G401.6 (cell line): ENCODE data around the gene BACH2.
"Not testable (repeated sequence)": the region's sequence is repeated elsewhere in the genome, so short reads cannot be mapped to it uniquely, and the experiment has no call there.

Experiments used
- FAIRE-seq: peaks from 2 replicates; lab custom pipeline; 2012; peaks lifted over from hg19 to GRCh38; lab: Jason Lieb, UNC

The BACH2 gene

DNA sequence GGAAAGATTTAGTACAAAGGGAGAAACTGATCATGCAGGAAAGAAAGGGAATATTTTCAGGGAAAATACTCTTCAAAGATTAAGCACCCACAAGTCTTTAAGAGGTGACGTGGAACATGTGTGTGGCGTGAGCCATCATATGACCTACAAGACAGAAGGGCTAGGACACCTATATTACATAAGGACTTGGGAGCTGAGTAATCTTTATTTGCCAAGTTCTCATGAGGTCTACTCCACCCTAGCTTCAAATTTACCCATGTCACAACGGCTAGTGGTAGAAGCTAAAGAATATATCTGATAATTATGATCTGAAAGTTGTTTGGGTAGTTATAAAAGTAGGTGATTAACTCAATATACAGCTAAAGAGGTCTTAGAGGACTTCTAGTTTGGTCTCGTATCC, 234.6 kb downstream of the BACH2 start:
- FAIRE-seq, result no peak

DNA sequence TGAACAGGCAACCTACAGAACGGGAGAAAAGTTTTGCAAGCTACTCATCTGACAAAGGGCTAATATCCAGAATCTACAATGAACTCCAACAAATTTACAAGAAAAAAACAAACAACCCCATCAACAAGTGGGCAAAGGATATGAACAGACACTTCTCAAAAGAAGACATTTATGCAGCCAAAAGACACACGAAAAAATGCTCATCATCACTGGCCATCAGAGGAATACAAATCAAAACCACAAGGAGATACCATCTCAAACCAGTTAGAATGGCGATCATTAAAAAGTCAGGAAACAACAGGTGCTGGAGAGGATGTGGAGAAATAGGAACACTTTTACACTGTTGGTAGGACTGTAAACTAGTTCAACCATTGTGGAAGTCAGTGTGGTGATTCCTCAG, 237.5 kb downstream of the BACH2 start:
- FAIRE-seq, result not testable (repeated sequence)

DNA sequence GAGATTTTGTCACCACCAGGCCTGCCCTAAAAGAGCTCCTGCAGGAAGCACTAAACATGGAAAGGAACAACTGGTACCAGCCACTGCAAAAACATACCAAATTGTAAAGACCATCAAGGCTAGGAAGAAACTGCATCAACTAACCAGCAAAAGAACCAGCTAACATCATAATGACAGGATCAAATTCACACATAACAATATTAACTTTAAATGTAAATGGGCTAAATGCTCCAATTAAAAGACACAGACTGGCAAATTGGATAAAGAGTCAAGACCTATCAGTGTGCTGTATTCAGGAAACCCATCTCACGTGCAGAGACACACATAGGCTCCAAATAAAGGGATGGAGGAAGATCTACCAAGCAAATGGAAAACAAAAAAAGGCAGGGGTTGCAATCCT, 240.7 kb downstream of the BACH2 start:
- FAIRE-seq, result not testable (repeated sequence)

DNA sequence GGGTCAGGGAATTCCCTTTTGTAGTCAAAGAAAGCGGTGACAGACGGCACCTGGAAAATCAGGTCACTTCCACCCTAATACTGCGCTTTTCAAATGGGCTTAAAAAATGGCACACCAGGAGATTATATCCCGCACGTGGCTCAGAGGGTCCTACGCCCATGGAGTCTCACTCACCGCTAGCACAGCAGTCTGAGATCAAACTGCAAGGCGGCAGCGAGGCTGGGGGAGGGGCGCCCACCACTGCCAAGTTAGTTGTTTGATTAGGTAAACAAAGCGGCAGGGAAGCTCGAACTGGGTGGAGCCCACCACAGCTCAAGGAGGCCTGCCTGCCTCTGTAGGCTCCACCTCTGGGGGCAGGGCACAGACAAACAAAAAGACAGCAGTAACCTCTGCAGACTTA, 242.4 kb downstream of the BACH2 start:
- not testable (repeated sequence) for FAIRE-seq

DNA sequence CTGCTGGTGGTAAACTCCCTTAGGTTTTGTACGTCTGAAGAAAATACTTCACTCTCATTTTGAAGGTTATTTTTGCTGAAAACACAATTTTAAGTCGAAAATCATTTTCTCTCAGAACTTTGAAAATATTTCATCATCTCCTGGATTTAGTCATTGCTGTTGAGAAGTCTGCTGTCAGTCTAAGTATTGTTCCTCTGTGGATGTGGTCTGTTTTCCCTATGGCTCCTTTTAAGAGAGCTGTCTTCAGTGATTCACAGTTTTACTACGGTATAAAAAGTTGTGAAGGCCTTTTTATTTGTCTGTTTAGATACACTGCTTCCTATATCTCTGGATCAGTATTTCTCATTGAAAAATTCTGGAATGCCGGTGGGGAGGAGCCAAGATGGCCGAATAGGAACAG, 243.0 kb downstream of the BACH2 start:
- no peak for FAIRE-seq

DNA sequence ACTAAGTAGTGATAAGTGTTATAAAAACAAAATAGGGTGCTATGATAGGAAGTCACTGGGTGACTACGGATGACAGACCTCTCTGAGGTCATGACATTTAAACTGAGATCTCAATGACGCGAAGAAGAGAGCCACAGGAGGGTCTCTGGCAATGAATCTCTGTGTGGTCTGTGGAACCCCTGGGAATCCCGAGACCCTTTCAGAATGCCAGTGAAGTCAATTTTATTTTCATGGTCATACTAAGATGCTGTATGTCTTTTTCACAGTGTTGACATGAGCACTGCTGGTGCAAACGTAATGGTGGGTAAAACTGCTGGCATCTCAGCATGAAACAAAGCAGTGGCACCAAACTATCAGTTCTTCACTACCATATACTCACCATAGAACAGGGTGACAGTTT, 247.3 kb downstream of the BACH2 start:
- no peak for FAIRE-seq

DNA sequence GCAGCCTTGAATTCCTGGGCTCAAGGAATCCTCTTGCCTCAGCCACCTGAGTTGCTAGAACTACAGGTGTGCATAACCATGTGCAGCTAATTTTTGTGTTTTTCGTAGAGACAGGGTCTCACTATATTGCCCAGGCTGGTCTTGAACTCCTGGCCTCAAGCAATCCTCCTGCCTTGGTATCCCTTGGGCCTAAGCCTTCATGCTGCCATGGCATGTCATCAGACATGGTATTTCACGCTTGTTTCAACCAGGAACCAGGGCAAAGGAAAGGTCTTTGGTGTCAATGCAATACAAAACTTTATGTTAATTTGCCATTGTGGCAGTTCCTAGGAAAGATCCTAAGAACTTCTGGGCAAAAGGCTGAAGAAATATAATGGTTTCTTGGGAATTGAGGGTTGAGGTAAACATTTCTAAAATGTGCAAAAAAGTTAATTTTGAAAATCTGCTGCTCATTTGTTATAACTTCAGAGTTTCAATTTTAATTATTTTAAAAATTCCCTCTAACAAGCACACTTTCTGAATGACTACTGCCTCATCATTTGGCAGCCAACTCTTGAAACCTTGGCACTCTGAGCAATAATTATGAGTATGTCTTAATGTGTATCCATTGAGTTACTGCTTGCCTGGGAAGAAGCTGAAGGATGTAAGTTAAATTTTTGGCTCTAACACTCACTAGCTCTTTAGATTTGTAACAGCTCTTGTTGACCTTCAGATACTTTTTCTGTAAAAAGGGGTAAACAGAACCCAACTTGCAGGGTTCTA, 248.3 kb downstream of the BACH2 start:
- FAIRE-seq, result no peak

DNA sequence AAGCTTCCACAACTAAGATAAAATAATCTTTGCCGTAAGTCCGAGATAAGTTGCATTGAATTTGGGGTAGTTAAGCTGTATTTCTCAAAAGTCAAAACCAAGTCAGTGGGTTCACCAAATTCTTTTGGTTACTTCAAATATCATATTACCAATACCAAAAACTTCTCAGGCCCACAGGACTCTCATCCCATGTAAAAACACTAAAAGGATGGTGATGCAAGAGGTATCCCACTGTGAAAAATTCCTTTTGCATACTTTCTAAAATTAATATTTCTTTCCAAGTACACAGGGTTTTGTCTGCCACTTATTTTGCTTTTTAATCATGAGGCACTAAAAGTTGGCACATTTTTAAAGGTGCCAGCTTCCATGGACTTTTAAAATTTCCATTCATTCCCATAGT, 251.1 kb downstream of the BACH2 start:
- no peak for FAIRE-seq

DNA sequence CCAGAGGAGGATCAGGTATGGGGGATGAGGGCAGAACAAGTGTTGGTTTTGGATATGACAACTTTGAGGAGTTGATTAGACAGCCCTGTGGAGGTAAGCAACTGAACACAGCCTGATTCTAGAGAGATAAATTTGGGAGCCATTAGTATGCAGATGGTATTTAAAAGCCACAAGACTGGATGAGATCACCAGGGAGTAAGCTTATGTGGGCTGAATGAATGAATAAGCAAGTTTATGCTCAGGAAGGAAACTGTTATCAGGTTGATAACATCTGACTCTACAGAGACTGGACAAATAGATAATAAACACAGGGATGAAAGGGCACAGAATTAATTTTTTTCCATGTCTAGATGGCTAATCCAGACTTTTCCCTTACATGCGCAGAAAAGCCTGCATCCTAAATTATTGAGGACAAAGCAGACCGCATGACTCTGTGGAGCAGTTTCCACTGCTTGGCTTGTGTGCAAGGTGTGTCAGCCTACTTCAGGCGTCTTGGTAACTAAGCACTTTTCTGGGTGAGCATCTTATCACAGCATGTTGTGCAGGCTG, 251.7 kb downstream of the BACH2 start:
- FAIRE-seq, result no peak

DNA sequence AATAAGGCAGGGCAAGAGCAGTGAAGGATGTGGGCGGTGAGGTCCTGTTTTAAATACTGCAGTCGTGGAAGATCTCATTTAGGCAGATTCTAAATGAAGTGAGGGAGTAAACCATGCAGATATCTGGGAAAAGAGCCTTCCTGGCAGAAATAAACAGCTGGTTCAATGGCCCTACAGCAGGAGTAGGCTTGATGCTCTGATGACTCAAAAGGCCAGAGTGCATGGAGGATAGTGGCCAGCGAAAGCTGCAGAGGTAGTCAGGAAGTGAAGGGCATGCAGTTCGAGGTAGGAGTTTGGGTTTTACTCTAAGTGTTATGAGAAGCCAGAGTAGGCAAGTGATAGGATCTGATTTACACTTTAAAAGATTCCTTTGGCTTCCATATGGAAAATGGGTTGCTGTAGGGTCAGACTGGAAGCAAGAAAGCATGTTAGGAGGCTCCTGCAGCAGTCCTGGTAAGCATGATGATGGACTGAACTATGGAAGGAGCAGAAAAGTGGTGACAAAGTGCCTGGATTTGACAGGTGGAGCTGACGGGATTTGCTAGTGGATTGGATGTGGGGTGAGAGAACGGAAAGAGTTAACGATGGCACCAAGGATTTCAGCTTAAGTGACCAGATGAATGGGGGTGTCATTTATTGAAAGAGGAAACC, 252.3 kb downstream of the BACH2 start:
- no peak for FAIRE-seq

DNA sequence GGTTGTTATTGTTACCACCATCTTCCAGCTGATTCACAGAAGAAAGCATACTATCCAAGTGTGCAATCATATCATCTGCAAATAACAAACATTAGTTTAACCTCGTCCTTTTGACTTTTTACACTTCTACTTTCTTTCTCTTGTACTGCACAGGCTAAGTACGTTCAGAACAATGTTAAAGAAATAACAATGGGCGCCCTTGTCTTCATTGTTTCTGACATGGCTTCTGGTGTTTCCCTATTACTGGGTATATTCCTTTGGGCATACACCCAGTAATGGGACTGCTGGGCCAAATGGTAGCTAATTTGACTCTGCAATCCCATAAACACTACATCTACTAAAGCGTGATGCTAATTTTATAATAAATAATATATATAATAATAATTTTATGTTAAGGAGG, 255.7 kb downstream of the BACH2 start:
- no peak for FAIRE-seq

DNA sequence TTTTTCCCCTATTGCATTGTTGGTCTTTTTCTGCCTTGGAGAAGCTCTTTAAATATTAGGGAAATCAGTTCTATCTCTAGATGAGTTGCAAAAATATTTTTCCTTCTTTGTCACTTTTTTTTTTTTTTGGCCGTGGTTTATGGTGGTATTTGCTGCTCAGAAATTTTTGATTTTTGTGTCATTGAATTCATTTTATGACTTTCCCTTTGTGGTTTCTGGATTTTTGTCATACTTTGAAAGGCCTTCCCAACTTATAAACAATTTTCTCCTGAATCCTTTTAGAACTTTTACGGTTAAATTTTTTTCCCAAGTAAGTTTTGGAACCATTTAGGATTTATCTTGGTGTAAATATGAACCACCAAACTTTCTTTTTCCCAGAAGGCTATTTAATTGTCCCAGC, 256.7 kb downstream of the BACH2 start:
- no peak for FAIRE-seq

DNA sequence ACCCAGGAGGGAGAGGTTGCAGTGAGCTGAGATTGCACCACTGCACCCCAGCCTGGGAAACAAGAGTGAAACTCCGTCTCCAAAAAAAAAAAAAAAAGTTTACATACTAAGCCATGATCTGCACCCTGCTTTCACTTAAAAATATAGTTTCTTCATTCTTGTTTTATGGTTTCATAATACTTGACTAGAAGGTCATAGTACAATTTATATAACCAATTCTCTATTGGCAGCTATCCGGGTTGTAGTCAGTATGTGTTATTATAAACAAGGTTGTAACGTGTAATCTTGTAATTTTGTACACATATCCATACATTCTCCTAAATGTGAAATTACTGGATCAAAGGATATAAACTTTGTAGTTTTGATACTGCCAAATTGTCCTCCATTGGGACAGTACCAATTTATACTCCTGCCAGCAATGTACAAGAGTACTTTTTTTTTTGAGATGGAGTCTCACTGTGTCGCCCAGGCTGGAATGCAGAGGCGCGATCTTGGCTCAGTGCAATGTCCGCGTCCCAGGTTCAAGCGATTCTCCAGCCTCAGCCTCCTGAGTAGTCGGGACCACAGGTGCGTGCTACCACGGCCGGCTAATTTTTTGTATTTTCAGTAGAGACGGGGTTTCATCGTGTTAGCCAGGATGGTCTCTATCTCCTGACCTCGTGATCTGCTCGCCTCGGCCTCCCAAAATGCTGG, 257.5 kb downstream of the BACH2 start:
- FAIRE-seq, result no peak

DNA sequence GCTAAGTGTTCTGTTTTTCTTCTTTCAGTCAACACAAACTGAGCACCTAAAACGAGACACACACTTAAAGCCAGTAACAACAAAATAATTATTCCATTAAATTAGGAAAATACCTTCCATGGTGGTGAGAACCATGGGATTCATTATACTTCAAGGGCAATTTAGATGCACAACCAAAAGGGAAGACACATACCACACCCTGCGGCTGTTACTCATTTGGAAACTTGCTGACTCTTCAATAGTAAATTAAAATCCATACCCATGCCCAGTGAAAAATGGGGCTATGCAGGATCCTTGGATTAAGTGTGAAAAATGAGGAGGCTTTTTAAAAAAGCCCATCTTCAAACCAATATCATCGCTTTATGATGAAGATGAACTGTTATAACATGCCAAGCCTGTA, 259.7 kb downstream of the BACH2 start:
- no peak for FAIRE-seq

DNA sequence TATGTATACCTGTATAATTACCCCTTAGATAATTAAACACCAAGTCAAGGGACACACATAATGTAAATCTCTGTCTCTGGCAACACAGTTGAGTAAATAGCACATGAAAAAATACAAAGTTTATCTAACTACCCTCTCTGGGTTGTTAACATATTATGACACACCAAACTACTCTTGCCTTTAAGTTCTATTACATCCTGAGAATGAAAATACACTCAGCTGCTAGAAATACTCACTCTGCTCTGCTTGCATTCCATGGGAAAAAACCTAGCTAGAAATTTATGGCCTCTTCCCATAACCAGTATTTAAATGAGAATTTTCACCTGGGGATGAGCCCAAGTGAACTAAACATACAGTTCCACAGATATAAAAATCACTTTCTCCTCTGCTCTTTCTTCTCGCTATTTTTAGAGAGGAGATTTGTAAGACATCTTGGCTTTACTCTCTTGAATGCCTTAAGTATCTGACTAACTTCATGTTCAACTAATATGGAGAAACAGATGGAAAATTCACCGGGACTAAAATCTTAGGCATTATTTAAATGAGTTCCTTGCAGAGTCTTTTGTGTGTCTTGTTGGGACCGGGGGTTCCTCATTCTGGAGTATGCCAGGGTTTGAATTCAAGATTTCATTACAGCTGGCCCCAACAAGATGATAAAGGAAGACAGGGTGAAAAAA, 261.5 kb downstream of the BACH2 start:
- FAIRE-seq, result no peak

DNA sequence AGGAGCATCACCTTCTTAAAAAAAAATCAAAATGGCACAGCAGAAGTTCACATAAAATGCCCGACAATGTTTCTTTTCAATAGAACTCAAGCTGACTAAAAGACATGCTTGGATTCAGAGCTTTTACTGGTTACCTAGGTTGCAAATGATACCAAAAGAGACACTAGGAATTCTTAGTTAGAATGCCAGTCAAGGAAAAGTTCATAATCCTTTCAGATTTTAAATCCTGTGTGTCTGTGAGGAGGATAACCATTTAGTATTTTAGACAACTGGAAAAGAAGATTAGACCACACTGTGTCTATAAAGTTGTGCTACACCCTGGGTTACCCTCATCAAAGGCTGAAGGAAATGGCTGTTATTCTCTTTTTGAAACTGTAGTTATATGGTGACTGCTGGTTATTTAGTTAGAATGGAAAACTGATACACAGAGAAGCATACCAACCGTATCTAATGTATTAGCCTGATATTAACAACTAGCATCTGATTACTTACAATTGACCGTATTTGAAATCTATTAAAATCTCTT, 262.8 kb downstream of the BACH2 start:
- FAIRE-seq, result no peak

DNA sequence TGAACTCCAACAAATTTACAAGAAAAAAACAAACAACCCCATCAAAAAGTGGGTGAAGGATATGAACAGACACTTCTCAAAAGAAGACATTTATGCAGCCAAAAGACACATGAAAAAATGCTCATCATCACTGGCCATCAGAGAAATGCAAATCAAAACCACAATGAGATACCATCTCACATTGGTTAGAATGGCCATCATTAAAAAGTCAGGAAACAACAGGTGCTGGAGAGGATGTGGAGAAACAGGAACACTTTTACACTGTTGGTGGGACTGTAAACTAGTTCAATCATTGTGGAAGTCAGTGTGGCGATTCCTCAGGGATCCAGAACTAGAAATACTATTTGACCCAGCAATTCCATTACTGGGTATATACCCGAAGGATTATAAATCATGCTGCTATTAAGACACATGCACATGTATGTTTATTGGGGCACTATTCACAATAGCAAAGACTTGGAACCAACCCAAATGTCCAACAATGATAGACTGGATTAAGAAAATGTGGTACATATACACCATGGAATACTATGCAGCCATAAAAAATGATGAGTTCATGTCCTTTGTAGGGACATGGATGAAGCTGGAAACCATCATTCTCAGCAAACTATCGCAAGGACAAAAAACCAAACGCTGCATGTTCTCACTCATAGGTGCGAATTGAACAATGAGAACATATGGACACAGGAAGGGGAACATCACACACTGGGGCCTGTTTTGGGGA, 264.0 kb downstream of the BACH2 start:
- FAIRE-seq, result not testable (repeated sequence)

DNA sequence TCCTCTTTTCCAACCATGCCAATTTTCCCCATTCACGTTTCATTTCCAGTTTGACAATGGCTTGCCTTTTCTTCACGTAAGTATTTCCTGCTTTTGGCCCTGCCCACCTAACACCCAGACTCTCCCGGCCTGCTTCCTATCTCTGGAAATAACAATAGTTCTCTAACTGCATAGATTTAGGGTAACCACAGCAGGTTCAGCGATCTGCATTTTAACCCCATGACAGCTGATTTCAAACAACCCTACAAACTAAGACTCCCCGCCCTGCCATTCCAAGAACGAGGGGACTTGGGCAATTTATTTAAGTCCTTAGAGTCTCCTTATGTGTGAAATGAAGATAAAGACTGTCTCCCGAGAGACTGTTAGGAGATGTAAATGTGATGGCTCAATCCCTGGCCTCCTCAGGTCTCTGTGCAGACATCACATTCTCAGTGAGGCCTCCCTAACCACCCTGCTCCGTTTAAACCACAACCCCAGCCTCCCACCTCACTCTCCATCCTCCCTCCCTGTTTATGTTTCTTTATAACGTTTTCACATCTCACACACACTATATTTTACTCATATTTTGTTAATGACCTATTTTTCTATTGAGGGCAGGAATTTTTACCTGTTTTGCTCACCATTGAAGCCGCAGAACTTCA, 267.5 kb downstream of the BACH2 start:
- no peak for FAIRE-seq

DNA sequence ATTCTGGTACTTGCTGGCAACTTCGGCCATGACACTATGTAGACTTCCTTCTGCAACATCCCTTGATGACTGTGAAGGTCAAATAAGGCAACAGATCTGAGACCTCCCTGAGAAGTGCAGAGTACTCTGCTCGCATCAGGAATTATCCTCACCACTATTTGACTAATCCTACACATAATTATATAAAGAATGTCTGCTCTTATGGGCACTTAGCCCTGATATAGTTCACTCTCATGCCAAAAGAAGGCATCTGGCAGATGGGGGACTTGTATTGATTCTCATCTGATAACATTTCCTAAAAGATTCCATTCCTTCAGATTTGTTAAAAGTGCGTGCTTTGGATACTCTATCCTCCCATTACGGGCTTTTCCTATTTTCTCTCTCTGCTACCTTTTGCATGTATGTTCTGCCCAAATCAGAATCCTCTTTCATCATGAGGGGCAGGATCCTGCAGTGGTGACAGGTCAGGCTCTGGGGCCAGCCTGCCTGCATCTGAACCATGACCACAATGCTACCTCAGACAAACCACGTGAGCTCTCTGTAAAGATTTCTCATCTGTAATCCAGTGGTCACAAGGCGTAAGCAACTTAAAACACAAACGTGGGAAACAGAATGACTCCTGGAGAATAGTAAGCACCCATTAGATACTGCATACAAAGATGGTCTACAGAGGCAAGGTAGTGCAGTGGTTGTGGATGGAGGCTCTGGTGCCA, 268.4 kb downstream of the BACH2 start:
- no peak for FAIRE-seq

DNA sequence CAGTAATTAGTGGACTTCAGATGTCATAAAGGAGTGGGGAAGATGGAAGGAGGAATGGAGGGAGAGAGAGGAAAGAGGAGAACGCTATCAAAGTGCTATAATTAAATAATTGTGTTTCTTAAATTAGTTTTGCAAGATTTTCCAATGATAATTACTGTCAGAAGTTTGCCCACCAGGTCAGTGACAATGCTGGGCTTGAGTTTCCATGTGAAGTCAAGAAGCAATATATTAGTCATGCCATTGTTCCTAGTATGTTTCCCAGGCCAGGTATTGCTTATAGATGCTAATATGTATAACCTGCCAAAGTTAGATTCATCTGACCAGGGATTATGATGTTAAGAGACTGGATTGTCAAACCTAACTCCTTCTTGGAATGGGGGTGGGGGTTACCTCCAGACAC, 270.4 kb downstream of the BACH2 start:
- no peak for FAIRE-seq
